C4-2B (cell line): ENCODE measurements around the gene LSAMP.

ENCODE experiments used
- CTCF ChIP-seq: fragments of 450-650 bp; conservative IDR thresholded peaks from 2 replicates; pipeline ENCODE4 v1.5.1; 2017; ENCODE audit warnings: mild to moderate bottlenecking
- ZFX ChIP-seq: fragments of 450-650 bp; IDR thresholded peaks from 2 replicates; pipeline ENCODE4 v1.6.1; 2017

DNA sequence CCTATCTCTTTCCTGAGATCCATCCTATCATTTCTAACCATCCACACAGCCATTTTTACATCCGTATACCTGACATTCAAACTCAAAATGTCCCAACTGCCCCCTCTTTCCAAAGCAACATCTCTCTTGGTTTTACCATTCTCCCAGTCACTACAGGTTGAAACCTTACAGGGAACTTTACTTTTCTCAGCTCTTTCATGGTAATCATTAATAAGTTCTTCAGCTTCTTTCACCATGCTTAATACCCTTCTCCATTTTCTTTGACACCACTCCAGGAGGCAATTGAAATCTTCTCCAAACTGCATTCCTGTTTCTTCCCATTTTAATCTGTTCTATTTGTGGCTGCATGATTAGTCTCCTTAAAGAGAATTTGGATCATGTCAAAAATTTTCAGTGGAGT lies 469.5 kb downstream of the LSAMP start:
- no peak for TF ChIP-seq CTCF
- TF ChIP-seq ZFX, result no peak
